Measurements from ENCODE around the gene EVC2.

The EVC2 gene

GRCh38 chr4:5752376-5753184 lies 44.2 kb upstream of the EVC2 start:
- DNase-seq, result no peak

GRCh38 chr4:5751666-5752375 lies 43.5 kb upstream of the EVC2 start:
- no peak for DNase-seq
- Histone ChIP-seq H3F3A (ENCODE audit: insufficient read depth, low read length) (no peaks in the 10 kb centered on the region), H2AFZ (ENCODE audit: low read length) (no peak overlapping the region), H3K9me2 (replicated peaks; ENCODE audit: insufficient read depth, low read length) (no peaks in the 10 kb centered on the region), H3K4me2 (ENCODE audit: low read depth, low read length) (no peak overlapping the region), H4K20me1 (ENCODE audit: insufficient read depth, low read length) (no peaks in the 10 kb centered on the region), H3K4me1 (ENCODE audit: low read length) (no peaks in the 10 kb centered on the region), H3K9ac (ENCODE audit: low read length) (no peak overlapping the region), H3K79me2 (ENCODE audit: low read length) (no peaks in the 10 kb centered on the region), H3K4me3 (ENCODE audit: low read length) (no peak overlapping the region), H3K27me3 (replicated peaks; ENCODE audit: insufficient read depth, low read length) (no peaks in the 10 kb centered on the region), H3K27ac (ENCODE audit: low read length) (no peak overlapping the region), H3K9me3 (replicated peaks; ENCODE audit: insufficient read depth, low read length) (no peaks in the 10 kb centered on the region), H3K36me3 (replicated peaks; ENCODE audit: insufficient read depth, low read length) (no peaks in the 10 kb centered on the region)
- no peak for TF ChIP-seq EZH2phosphoT487 (IDR thresholded peaks at IDR 0.05; ENCODE audit: low read length)
- TF ChIP-seq EZH2 (optimal IDR thresholded peaks at IDR 0.05; ENCODE audit: low read depth, low read length), result no peak
- no peak for TF ChIP-seq CTCF (IDR thresholded peaks at IDR 0.05; ENCODE audit: low read length)

More at GRCh38 chr4:5752376-5753184, 44.2 kb upstream of the EVC2 start:
- Histone ChIP-seq H3K27me3 (replicated peaks; ENCODE audit: insufficient read depth, low read length) (no peaks in the 10 kb centered on the region), H3K4me2 (ENCODE audit: low read depth, low read length) (no peak overlapping the region), H3K4me3 (ENCODE audit: low read length) (no peak overlapping the region), H3K9ac (ENCODE audit: low read length) (no peak overlapping the region), H3K79me2 (ENCODE audit: low read length) (no peaks in the 10 kb centered on the region), H3K9me2 (replicated peaks; ENCODE audit: insufficient read depth, low read length) (no peaks in the 10 kb centered on the region), H2AFZ (ENCODE audit: low read length) (no peak overlapping the region), H3K4me1 (ENCODE audit: low read length) (no peaks in the 10 kb centered on the region), H3F3A (ENCODE audit: insufficient read depth, low read length) (no peaks in the 10 kb centered on the region), H3K27ac (ENCODE audit: low read length) (no peak overlapping the region), H4K20me1 (ENCODE audit: insufficient read depth, low read length) (no peaks in the 10 kb centered on the region), H3K36me3 (replicated peaks; ENCODE audit: insufficient read depth, low read length) (no peaks in the 10 kb centered on the region), H3K9me3 (replicated peaks; ENCODE audit: insufficient read depth, low read length) (no peaks in the 10 kb centered on the region)
- TF ChIP-seq EZH2phosphoT487 (IDR thresholded peaks at IDR 0.05; ENCODE audit: low read length) (no peak), CTCF (IDR thresholded peaks at IDR 0.05; ENCODE audit: low read length) (no peak), EZH2 (optimal IDR thresholded peaks at IDR 0.05; ENCODE audit: low read depth, low read length) (no peak)

- Histone ChIP-seq H3K9me3 (replicated peaks; ENCODE audit: insufficient read depth, low read length) (no peaks in the 10 kb centered on the region), H3K27ac (ENCODE audit: low read length) (no peak overlapping the region), H3K9me2 (replicated peaks; ENCODE audit: insufficient read depth, low read length) (no peaks in the 10 kb centered on the region), H3K79me2 (ENCODE audit: low read length) (no peaks in the 10 kb centered on the region), H3K36me3 (replicated peaks; ENCODE audit: insufficient read depth, low read length) (no peaks in the 10 kb centered on the region), H3K4me1 (ENCODE audit: low read length) (no peaks in the 10 kb centered on the region), H2AFZ (ENCODE audit: low read length) (no peak overlapping the region), H3K9ac (ENCODE audit: low read length) (no peak overlapping the region), H3K4me2 (ENCODE audit: low read depth, low read length) (no peak overlapping the region), H4K20me1 (ENCODE audit: insufficient read depth, low read length) (no peaks in the 10 kb centered on the region), H3F3A (ENCODE audit: insufficient read depth, low read length) (no peaks in the 10 kb centered on the region), H3K4me3 (ENCODE audit: low read length) (no peak overlapping the region), H3K27me3 (replicated peaks; ENCODE audit: insufficient read depth, low read length) (no peaks in the 10 kb centered on the region)
- DNase-seq, result no peak
- no peak for TF ChIP-seq EZH2phosphoT487 (IDR thresholded peaks at IDR 0.05; ENCODE audit: low read length)
- TF ChIP-seq EZH2 (optimal IDR thresholded peaks at IDR 0.05; ENCODE audit: low read depth, low read length), result no peak
- TF ChIP-seq CTCF (IDR thresholded peaks at IDR 0.05; ENCODE audit: low read length), result no peak
Measured at GRCh38 chr4:5750946-5751665, 42.7 kb upstream of the EVC2 start.

All from MM.1S (cell line).